HUES6 (cell line): ENCODE measurements around the gene RASAL3.
A peak's percentile ranks its signal among the peaks of the same experiment; 100 is the strongest.

Source experiments
- H3K27ac ChIP-seq: 2 replicates; pipeline ENCODE4 v1.7.0; 2013; ENCODE audit warnings: low read depth, mild to moderate bottlenecking, low read length, inconsistent platforms
- H3K27me3 ChIP-seq: 2 replicates; pipeline ENCODE4 v1.6.1; 2013; ENCODE audit warnings: low read length; ENCODE audit not compliant: control insufficient read depth, insufficient read depth
- H3K36me3 ChIP-seq: 2 replicates; pipeline ENCODE4 v1.6.1; 2013; ENCODE audit warnings: low read length; ENCODE audit not compliant: control insufficient read depth, insufficient read depth
- H3K4me1 ChIP-seq: 2 replicates; pipeline ENCODE4 v1.6.1; 2013; ENCODE audit warnings: low read length; ENCODE audit not compliant: control insufficient read depth, insufficient read depth
- H3K4me3 ChIP-seq: 2 replicates; pipeline ENCODE4 v1.5.1; 2013; ENCODE audit warnings: low read depth, low read length
- H3K9ac ChIP-seq: one replicate; pipeline ENCODE4 v1.6.1; 2013; ENCODE audit warnings: mild to moderate bottlenecking, low read length
- H3K9me3 ChIP-seq: 2 replicates; pipeline ENCODE4 v1.6.1; 2013; ENCODE audit warnings: low read depth, low read length; ENCODE audit not compliant: control insufficient read depth, insufficient read depth

Gene RASAL3

DNA sequence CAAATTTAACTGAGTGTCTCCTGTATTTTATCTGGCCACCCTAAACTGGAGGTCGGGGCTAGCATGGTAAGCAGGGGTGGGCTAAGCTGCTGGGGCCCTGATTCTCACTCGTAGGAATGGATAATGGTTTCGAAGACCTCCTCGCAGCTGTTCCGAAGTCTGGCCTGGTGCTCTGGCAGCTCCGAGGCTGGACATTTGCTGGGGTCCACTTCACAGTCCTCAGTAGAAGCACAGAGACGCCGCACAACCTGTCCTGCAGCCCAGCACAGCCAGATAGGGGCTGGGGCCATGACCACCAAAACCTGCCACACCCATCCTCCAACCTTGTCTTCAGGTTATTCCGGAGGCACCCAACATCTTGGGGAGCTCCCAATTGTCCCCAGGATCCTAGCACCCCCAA, 8.3 kb downstream of the RASAL3 start:
- H3K9ac ChIP-seq: no peak overlapping the region
- H3K4me1 ChIP-seq: peaks cover 19% of the 10 kb centered on the region
- H3K27ac ChIP-seq: no peak overlapping the region
- no peaks in the 10 kb centered on the region for H3K36me3 ChIP-seq
- peaks cover 85% of the 10 kb centered on the region for H3K27me3 ChIP-seq
- no peak overlapping the region for H3K4me3 ChIP-seq
- H3K9me3 ChIP-seq: no peaks in the 10 kb centered on the region

DNA sequence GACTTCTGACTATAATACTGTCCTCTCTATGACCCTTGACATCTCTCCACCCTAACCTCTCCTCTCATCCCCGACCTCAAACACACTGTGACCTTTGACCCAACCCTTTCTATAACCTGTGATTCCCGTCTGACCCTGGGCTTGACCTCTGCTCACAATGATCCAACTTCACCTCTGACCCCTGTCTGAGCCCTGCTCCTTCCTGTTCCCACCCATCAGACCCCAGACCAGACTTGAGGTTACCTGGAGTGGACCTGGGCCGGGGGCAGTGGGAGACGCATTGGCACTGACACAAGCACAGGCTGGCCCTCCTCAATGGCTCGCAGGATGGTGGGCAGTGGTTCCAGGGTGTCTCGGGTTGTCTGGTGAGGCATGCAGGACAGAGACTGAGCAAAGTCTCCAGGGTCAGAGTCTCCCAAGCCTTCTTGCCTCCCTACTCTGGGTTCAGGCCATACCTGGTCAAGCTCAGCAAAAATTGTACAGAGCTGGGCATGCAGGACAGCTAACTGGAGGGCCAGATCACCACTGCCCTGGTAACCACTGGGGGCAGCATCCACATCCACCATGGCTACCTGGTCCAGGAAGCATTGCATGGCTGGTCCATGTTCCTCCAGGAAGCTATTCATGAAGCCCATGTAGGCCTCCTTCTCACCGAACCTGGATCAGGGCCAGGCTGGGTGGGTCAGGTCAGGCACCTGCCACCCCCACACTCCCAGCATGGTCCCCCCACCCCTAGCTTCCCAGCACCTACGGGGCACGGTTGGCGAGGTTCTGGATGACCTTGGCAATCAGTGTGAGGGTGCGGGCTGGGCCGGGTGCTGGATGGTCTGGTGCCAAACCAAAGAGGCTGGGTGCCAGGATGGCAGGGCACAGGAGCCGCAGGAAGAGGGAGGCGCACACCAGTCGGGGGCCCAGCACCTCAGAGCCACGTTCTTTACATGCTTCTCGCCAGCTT, 10.2 kb downstream of the RASAL3 start:
- Histone ChIP-seq H3K9me3 (no peaks in the 10 kb centered on the region), H3K4me3 (no peak overlapping the region), H3K4me1 (peaks cover 19% of the 10 kb centered on the region), H3K9ac (no peak overlapping the region), H3K27ac (no peak overlapping the region), H3K36me3 (no peaks in the 10 kb centered on the region), H3K27me3 (peaks cover 67% of the 10 kb centered on the region)

DNA sequence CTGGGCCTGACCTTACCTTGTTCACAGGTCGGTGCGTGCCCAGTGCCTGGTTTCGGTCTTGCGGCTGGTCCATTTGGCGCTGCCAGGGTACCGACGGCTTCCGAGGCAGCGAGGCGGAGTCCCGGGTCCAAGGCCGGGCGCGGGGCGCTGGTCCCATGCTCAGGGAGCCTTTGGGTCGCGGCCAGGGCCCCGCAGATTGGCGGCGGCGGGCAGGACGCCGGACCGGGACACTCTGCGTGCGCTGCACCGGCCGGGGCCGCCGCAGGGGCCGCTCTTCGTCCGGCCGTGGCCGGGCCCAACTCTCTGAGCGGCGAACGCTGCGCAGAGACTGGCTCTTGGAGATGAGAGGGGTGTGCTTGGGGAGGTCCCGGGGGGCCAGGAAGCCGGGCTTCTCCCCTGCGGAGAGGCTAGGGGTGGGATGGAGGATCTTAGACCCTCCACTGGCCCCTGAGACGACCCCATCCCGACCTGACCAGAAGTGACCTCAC, 11.2 kb downstream of the RASAL3 start:
- peak overlapping the region; percentile 66 for H3K4me3 ChIP-seq
- H3K9me3 ChIP-seq: no peaks in the 10 kb centered on the region
- no peaks in the 10 kb centered on the region for H3K36me3 ChIP-seq
- H3K4me1 ChIP-seq: peaks cover 23% of the 10 kb centered on the region
- no peak overlapping the region for H3K27ac ChIP-seq
- H3K9ac ChIP-seq: peak overlapping the region; percentile 38
- peaks cover 56% of the 10 kb centered on the region for H3K27me3 ChIP-seq

DNA sequence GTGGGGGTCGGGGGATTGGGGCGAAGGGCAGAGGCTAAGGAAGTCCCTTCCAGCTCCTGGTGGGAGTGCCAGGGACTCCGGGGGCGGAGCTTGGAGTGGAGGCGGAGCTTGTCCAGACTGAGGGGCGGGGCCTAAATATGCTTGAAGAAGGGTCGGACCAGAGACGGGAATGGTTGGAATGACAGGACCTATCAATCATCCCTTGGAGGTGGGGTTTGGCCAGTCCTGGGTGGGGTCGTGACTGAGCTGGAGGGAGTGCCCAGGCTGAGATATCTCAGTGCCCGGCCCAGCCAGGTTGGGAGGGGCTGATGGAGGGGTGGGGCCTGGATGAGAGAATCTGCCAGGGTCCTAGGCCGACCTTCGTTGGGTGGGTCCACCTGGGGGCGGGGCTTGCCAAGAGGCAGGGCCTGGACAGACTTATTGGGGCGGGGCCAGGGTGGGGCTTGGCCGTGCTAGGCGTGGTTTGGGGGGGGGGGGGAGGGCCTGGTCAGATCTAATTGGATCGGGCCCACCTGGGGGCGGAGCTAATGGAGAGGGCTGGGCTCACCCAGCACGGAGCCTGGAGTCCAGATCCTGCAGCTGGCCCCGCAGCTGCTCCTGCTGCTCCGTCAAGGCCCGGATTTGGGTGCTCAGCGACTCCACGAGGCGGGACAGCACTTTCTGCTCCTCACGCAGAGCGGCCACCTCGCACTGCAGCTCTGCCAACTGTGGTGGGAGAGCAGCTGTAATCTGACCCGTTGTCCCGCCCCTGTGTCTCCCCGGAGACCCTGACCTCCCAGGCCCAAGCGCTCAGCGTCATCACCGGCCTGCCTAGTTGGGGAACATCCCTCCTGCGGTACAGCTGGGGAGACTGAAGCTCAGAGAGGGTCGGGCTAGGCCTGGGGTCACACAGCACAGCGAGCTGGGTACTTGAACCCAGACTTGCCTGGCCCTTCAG, 12.0 kb downstream of the RASAL3 start:
- peaks cover 18% of the 10 kb centered on the region for H3K4me1 ChIP-seq
- H3K9ac ChIP-seq: peak overlapping the region; percentile 38
- H3K4me3 ChIP-seq: peak overlapping the region; percentile 66
- H3K27ac ChIP-seq: no peak overlapping the region
- no peaks in the 10 kb centered on the region for H3K36me3 ChIP-seq
- peaks cover 49% of the 10 kb centered on the region for H3K27me3 ChIP-seq
- no peaks in the 10 kb centered on the region for H3K9me3 ChIP-seq

DNA sequence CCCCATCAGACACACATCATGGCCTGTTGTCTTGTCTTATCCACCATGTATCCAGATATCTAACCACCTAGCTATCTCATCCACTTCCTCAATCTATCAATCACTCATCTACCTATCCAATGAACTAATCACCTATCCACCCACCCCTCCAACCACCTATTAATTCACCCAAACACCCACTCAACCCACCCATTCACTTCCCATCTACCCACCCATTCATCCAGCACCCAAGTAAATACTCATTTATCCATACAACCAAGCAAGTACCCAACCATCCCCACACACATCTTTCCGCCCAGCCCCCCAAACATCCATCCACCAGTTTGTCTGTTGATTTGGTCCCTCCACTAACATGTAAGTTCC, 13.8 kb downstream of the RASAL3 start:
- H3K9me3 ChIP-seq: no peaks in the 10 kb centered on the region
- H3K4me1 ChIP-seq: peaks cover 15% of the 10 kb centered on the region; the same call in 1 of the 2 replicates
- H3K27ac ChIP-seq: no peak overlapping the region
- no peaks in the 10 kb centered on the region for H3K36me3 ChIP-seq
- H3K4me3 ChIP-seq: peak overlapping the region; percentile 60; the same call in 1 of the 2 replicates
- H3K9ac ChIP-seq: no peak overlapping the region
- H3K27me3 ChIP-seq: peaks cover 30% of the 10 kb centered on the region

DNA sequence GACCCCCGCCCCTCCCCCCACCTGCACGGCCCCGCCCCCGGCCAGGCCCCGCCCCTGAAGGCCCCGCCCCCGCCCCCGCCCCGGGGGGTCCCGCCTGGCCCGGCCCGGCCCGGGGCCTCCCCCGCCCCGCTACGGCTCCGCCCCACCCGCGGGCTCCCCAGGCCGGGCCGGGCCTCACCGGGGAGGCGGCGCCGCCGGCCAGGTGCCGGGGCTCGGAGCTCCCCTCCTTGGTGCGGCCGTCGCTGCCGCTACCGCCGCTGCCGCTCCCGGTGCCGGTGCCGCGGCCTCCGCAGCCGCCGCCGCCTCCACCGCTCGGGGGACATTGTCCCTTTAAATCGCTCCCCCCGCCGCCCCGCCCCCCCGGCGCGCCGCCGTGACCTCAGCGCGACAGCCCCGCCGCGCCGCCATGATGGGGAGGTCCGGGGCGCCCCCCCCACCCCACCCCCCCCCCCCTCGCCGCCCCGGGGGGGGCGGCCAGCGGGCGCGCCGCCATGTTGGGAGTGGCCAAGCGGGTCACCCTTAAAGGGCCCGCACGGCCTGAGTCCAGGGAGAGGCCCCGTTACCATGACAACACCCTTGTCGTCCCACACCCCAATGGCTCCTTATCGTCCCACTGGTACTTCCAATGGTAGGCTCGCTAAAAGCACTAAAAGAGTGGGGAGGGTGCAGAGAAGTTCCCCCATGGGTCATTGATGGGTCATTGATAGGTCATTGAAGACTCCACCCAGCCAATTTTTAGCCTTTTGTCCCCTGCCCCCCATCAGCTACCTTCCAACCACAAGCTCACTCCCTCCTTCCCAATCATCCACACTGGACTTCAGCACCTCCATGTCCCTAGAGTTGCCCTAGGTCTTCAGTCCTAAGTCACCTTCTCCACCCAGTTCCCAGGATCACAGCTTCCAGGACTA, 14.5 kb downstream of the RASAL3 start, which contains the start of gene WIZ:
TSS of gene WIZ (minus strand) at position 337 of the 908 bp plus-strand sequence. CDS start 1,649 bp downstream, outside the sequence.
- Histone ChIP-seq H3K27me3 (peaks cover 23% of the 10 kb centered on the region), H3K9ac (no peak within 1 kb of the TSS), H3K36me3 (no peaks in the 10 kb centered on the region), H3K4me1 (peaks cover 15% of the 10 kb centered on the region; the same call in 1 of the 2 replicates), H3K4me3 (peak within 1 kb of the TSS; percentile 62), H3K9me3 (no peaks in the 10 kb centered on the region), H3K27ac (no peak within 1 kb of the TSS)

DNA sequence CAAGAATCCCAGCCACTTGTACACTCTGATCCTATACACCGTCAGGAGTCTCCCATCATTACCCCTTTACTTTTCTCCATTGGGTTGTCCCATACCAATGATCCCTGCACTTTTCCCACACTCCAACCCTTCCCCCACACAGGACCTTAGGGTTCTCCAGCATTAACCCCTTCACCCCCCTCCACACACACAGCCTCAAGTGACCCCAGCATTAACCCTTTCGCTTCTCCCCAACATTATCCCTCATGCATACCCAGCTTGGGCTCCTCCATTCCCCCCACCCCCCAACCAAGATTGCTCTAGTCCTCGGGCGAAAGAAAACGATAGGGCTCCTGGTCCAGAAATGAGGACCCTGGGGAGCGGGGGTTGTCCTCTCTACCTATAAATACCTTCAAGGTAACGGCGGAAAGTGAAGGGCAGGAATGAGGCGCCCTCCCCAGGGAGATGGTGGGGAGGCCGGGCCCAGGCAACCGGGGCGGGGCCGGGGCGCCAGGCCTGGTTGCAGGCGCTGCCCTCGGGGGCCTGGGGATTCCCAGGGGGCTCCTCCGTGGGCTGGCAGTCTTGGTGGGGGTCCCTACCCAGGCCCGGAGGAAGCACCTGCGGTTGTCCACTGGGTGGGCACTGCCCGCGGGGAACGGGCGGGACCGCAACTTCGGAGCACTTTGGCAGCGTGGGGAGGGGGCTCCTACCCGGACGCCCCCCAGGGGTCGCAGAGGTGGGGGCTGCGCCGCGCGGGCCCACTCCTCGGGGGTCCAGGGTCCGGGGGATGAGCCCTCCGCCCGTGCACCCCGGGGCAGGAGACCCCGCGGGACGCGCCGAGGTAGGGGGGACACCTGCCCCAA, 15.3 kb downstream of the RASAL3 start:
- H3K9ac ChIP-seq: no peak overlapping the region
- peaks cover 15% of the 10 kb centered on the region for H3K27me3 ChIP-seq
- H3K4me3 ChIP-seq: peak overlapping the region; percentile 62
- peaks cover 15% of the 10 kb centered on the region; the same call in 1 of the 2 replicates for H3K4me1 ChIP-seq
- no peaks in the 10 kb centered on the region for H3K9me3 ChIP-seq
- H3K27ac ChIP-seq: no peak overlapping the region
- no peaks in the 10 kb centered on the region for H3K36me3 ChIP-seq

DNA sequence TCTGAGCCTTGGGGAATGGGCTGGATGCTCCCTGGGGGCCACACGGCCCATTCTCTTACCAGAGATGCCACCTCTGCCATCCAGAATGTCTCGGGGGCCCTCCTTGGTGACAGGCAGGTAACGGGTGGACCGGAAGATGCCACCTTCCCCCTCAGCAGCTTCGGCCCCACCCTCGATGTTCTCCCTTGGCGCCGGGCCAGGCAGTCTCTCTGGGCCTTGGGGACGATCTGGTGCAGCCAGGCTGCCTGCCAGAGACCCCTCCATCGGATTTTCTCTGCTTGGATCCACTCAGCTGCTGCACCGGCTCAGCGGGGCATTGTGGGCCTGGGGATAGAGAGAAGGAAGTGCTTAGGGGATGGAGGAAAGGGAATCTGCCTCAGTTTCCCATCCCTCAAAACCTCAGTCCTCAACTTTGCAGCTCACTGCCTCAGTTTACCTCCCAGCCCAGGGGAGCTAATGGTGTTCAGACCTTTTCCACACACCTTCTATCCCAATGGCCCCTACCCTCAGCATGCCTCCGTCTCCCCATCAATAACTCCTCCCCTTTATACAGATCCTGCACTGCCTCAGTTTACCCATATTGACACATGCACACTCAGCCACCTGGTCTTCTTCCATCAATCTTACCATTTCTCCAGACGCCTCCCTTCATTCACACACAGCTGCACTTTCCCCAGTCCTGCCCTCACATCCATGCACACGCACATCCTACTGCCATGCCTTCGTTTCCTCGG, 16.1 kb downstream of the RASAL3 start:
- no peak overlapping the region for H3K9ac ChIP-seq
- H3K27ac ChIP-seq: no peak overlapping the region
- no peaks in the 10 kb centered on the region for H3K36me3 ChIP-seq
- H3K4me1 ChIP-seq: peaks cover 15% of the 10 kb centered on the region; the same call in 1 of the 2 replicates
- peaks cover 7% of the 10 kb centered on the region for H3K27me3 ChIP-seq
- peak overlapping the region; percentile 62; the same call in 1 of the 2 replicates for H3K4me3 ChIP-seq
- H3K9me3 ChIP-seq: no peaks in the 10 kb centered on the region

DNA sequence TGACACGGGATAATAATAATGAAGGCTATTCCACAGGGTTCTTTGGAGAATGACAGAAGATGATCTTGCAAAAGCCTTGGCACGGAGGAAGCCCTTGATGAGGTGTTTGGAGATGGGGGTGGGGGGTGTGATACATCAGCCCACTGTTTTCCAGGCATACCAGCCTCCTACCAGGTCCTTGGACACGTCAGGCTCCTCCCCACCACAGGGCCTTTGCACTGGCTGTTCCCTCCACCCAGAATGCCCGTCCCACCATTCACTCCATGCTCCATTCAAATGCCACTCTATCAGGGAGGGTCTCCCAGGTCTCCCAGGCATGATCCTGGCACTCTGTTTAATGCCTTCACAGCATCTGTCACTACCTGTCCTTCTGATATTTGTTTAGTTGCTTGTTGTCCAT, 17.3 kb downstream of the RASAL3 start:
- Histone ChIP-seq H3K9ac (no peak overlapping the region), H3K27ac (no peak overlapping the region), H3K9me3 (no peaks in the 10 kb centered on the region), H3K36me3 (no peaks in the 10 kb centered on the region), H3K27me3 (no peaks in the 10 kb centered on the region), H3K4me3 (no peak overlapping the region), H3K4me1 (peaks cover 10% of the 10 kb centered on the region; the same call in 1 of the 2 replicates)
